Adrenal gland (tissue), 5 donors: ENCODE data around the gene PYGB.

Experiments
- POLR2A ChIP-seq, 2 donors: fragments of 450-650 bp; IDR thresholded peaks; one replicate each; pipeline ENCODE4 v1.6.1; 2017; ENCODE audit warnings: antibody characterized with exemption in 2 of 2, mild to moderate bottlenecking in 2 of 2, moderate library complexity in 1 of 2
- TF ChIP-seq, protein P1 (sequence below), 6 experiments: fragments of 450-650 bp in 4 of 6; fragments of 200-600 bp in 2 of 6; sonication (generic) in 1 of 6; IDR thresholded peaks; 1 replicate in 5 of 6; 2 replicates in 1 of 6; pipeline versions ENCODE4 v1.5.1 to v1.8.0; 2016 to 2021; ENCODE audit warnings: antibody characterized with exemption in 6 of 6, mild to moderate bottlenecking in 2 of 6, moderate library complexity in 1 of 6
- donor health status: DM: no; HTN: no; CAD: no.

- TF ChIP-seq, protein P1, sequence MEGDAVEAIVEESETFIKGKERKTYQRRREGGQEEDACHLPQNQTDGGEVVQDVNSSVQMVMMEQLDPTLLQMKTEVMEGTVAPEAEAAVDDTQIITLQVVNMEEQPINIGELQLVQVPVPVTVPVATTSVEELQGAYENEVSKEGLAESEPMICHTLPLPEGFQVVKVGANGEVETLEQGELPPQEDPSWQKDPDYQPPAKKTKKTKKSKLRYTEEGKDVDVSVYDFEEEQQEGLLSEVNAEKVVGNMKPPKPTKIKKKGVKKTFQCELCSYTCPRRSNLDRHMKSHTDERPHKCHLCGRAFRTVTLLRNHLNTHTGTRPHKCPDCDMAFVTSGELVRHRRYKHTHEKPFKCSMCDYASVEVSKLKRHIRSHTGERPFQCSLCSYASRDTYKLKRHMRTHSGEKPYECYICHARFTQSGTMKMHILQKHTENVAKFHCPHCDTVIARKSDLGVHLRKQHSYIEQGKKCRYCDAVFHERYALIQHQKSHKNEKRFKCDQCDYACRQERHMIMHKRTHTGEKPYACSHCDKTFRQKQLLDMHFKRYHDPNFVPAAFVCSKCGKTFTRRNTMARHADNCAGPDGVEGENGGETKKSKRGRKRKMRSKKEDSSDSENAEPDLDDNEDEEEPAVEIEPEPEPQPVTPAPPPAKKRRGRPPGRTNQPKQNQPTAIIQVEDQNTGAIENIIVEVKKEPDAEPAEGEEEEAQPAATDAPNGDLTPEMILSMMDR (IDR thresholded peaks at IDR 0.05): no peak
- TF ChIP-seq POLR2A (IDR thresholded peaks at IDR 0.05): no peak
Measured at GRCh38 chr20:25302596-25302995, 54.7 kb downstream of the PYGB start.
